Hepatocyte (in vitro differentiated cells): ENCODE measurements around the gene MIS12. TPM values are rescaled to one million over a fixed set of nuclear protein-coding genes. Genes with fewer than 3 reads are reported as not detected.

Source experiments
- DNase-seq: peaks from one replicate; pipeline ENCODE4 v3.0.0-alpha.2; 2016; ENCODE audit warnings: low spot score
- H2AFZ ChIP-seq: fragments of 200-600 bp; sonication (generic); 2 replicates; pipeline ENCODE4 v1.6.0; 2016; ENCODE audit warnings: antibody characterized with exemption, mild to moderate bottlenecking
- H3K27ac ChIP-seq: fragments of 200-600 bp; sonication (generic); 2 replicates; pipeline ENCODE4 v1.5.1; 2016; ENCODE audit warnings: mild to moderate bottlenecking
- H3K27me3 ChIP-seq: fragments of 200-600 bp; sonication (generic); 2 replicates; pipeline ENCODE4 v1.6.1; 2016
- H3K36me3 ChIP-seq: fragments of 200-600 bp; sonication (generic); replicated peaks from 2 replicates; pipeline ENCODE4 v1.5.1; 2016; ENCODE audit warnings: low read depth; ENCODE audit not compliant: insufficient read depth
- H3K4me1 ChIP-seq: fragments of 200-600 bp; sonication (generic); 2 replicates; pipeline ENCODE4 v1.5.1; 2016; ENCODE audit warnings: mild to moderate bottlenecking, moderate library complexity; ENCODE audit not compliant: insufficient read depth
- H3K4me2 ChIP-seq: fragments of 200-600 bp; sonication (generic); 2 replicates; pipeline ENCODE4 v1.6.0; 2016
- H3K4me3 ChIP-seq: fragments of 200-600 bp; sonication (generic); 2 replicates; pipeline ENCODE4 v1.5.1; 2016; ENCODE audit warnings: mild to moderate bottlenecking
- H3K79me2 ChIP-seq: fragments of 200-600 bp; sonication (generic); 2 replicates; pipeline ENCODE4 v1.6.0; 2017; ENCODE audit warnings: mild to moderate bottlenecking
- H3K9me2 ChIP-seq: fragments of 200-600 bp; sonication (generic); replicated peaks from 2 replicates; pipeline ENCODE4 v1.6.0; 2017; ENCODE audit warnings: mild to moderate bottlenecking; ENCODE audit not compliant: insufficient read depth
- H3K9me3 ChIP-seq: fragments of 200-600 bp; sonication (generic); 2 replicates; pipeline ENCODE4 v1.5.1; 2016; ENCODE audit warnings: low read depth, mild to moderate bottlenecking
- H4K20me1 ChIP-seq: fragments of 200-600 bp; sonication (generic); 2 replicates; pipeline ENCODE4 v1.6.0; 2016; ENCODE audit warnings: mild to moderate bottlenecking; ENCODE audit not compliant: insufficient read depth, poor library complexity, severe bottlenecking
- EZH2 ChIP-seq: fragments of 200-600 bp; sonication (generic); IDR thresholded peaks from 2 replicates; pipeline ENCODE4 v1.6.1; 2016; ENCODE audit warnings: antibody characterized with exemption, mild to moderate bottlenecking, borderline replicate concordance
- EZH2phosphoT487 ChIP-seq: fragments of 200-600 bp; sonication (generic); IDR thresholded peaks from one replicate; pipeline ENCODE4 v1.6.1; 2018; ENCODE audit warnings: antibody characterized with exemption, mild to moderate bottlenecking, low read depth, moderate library complexity; ENCODE audit not compliant: unreplicated experiment, severe bottlenecking
- WGBS: methylation state at CpG from one replicate; pipeline ENCODE4 v1.1.6; 2016; ENCODE audit warnings: low lambda C conversion rate; ENCODE audit errors: missing lambda C conversion rate; 5-methylcytosine and 5-hydroxymethylcytosine counted together
- polyA plus RNA-seq: library from polyadenylated mRNA; unstranded; fragments of >200 nt; fragmentation: Nextera tagmentation; extraction: Ambion mirVana; gene quantifications from 2 replicates; pipeline ENCODE4 v1.2.1, GENCODE V29; 2016
- total RNA-seq: library from RNA; depleted of rRNA; stranded (reverse); fragments of >200 nt; gene quantifications from 2 replicates; pipeline ENCODE4 v1.2.3, GENCODE V29; 2014
- TF ChIP-seq, protein P1 (sequence below): fragments of 200-600 bp; sonication (generic); IDR thresholded peaks from 2 replicates; pipeline ENCODE4 v1.5.1; 2016; ENCODE audit warnings: antibody characterized with exemption, mild to moderate bottlenecking; ENCODE audit not compliant: poor library complexity

Gene MIS12, protein sequence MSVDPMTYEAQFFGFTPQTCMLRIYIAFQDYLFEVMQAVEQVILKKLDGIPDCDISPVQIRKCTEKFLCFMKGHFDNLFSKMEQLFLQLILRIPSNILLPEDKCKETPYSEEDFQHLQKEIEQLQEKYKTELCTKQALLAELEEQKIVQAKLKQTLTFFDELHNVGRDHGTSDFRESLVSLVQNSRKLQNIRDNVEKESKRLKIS
- total RNA-seq: 25.7 and 33.0 TPM in 2 replicates
- polyA plus RNA-seq: 19.6 and 20.8 TPM in 2 replicates

DNA sequence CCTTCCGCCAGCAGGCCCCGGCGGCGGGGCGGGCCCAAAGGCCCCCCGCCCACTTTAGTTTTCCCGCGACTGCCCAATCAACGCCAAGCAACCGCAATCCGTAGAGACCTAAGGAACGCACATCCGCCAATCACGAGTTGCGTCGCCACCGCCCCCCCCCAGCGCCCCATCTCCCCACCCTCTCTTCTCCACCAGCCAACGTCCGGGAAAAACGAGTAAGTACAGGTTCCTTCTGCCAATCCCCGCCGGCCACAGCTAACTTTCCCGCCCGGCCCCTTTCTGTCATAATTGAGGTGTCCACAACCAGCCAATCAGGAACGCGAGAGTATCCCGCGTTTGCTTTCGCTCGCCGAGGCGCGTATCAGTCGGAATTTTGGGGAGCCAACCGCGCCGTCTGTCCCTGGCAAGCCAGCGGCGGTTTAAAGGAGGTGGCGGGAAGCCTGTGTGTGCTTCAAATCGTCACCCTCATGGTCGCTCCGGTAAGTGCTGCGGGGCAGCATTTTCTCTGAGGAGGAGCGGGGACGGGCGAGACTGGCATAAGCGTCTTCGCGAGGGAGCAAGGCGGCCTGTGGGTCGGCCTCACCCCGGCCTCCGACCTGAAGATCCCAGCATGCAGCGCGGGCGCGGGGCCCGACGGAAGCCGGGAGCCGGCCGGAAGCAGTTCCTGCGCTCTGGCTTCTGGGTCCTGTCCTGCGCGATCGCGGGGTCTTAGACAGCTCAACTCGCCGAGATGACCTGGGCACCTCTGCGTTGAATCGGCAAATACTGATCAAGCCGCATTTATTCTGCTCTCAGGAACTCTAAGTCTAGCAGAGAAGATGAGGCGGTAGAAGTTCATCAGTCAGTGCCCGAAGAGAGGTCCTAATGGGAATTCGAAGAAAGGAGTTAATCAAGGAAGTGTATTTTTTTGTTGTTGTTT is at the start of gene MIS12:
Gene MIS12 (plus strand): TSS at position 361 of the 919 bp plus-strand sequence. CDS start 2,297 bp downstream, outside the sequence.
- no peaks in the 10 kb centered on the region for H3K36me3 ChIP-seq

DNA sequence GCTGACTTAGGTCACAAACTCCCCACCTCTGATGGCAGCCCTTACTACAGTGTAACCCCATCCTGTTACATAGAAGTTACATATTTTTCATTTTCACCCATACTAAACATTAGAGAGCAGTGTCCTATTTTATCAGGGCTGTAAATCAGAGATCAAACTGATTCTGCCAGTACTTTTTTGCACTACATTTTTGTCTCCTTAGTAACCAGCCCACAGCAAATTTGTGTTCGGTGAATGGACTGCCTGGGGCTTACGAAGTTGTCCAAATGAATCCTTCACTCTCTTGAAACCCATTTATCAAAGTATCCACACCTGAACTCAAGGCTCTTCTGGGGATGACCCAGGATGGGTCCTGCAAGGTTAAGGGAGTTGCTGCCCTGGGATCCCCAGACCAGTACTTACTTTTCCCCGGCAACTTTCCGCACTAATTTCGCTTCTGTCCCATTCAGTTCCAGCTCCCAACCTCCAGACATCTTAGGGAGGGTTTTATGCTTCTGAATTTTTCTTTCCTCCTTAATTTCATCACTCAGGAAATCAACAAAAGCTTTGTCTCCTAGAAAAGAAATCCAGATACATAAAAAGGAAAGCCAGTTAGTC is 48.5 kb upstream of the MIS12 start:
- H3K4me2 ChIP-seq: peak overlapping the region; percentile 78
- DNase-seq: no peak
- peak overlapping the region; percentile 62 for H3K27ac ChIP-seq
- no peaks in the 10 kb centered on the region for H3K27me3 ChIP-seq
- peaks cover 3% of the 10 kb centered on the region for H3K36me3 ChIP-seq
- TF ChIP-seq EZH2: no peak
- no peaks in the 10 kb centered on the region for H3K9me3 ChIP-seq
- H3K4me3 ChIP-seq: peak overlapping the region; percentile 84
- no peaks in the 10 kb centered on the region for H3K9me2 ChIP-seq
- H2AFZ ChIP-seq: peak overlapping the region; percentile 57
- 66% methylated on average over 5 of the region's 5 CpGs for WGBS
- peaks cover 39% of the 10 kb centered on the region for H3K79me2 ChIP-seq
- H4K20me1 ChIP-seq: no peaks in the 10 kb centered on the region
- peaks cover 6% of the 10 kb centered on the region for H3K4me1 ChIP-seq

More for the DNA sequence above, at the start of gene MIS12:
- H4K20me1 ChIP-seq: no peaks in the 10 kb centered on the region
- H2AFZ ChIP-seq: peak within 1 kb of the TSS; percentile 86
- no peaks in the 10 kb centered on the region for H3K9me3 ChIP-seq
- H3K27me3 ChIP-seq: no peaks in the 10 kb centered on the region
- DNase-seq: peak; percentile 99
- under 1% methylated on average over 59 of the region's 77 CpGs for WGBS
- peak within 1 kb of the TSS; percentile 62 for H3K4me3 ChIP-seq
- H3K27ac ChIP-seq: peak within 1 kb of the TSS; percentile 98
- TF ChIP-seq, protein P1, sequence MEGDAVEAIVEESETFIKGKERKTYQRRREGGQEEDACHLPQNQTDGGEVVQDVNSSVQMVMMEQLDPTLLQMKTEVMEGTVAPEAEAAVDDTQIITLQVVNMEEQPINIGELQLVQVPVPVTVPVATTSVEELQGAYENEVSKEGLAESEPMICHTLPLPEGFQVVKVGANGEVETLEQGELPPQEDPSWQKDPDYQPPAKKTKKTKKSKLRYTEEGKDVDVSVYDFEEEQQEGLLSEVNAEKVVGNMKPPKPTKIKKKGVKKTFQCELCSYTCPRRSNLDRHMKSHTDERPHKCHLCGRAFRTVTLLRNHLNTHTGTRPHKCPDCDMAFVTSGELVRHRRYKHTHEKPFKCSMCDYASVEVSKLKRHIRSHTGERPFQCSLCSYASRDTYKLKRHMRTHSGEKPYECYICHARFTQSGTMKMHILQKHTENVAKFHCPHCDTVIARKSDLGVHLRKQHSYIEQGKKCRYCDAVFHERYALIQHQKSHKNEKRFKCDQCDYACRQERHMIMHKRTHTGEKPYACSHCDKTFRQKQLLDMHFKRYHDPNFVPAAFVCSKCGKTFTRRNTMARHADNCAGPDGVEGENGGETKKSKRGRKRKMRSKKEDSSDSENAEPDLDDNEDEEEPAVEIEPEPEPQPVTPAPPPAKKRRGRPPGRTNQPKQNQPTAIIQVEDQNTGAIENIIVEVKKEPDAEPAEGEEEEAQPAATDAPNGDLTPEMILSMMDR: no peak
- no peak for TF ChIP-seq EZH2phosphoT487
- TF ChIP-seq EZH2: no peak
- H3K9me2 ChIP-seq: no peaks in the 10 kb centered on the region
- peaks cover 75% of the 10 kb centered on the region for H3K79me2 ChIP-seq
- H3K4me1 ChIP-seq: peaks cover 9% of the 10 kb centered on the region
- peak within 1 kb of the TSS; percentile 92 for H3K4me2 ChIP-seq

DNA sequence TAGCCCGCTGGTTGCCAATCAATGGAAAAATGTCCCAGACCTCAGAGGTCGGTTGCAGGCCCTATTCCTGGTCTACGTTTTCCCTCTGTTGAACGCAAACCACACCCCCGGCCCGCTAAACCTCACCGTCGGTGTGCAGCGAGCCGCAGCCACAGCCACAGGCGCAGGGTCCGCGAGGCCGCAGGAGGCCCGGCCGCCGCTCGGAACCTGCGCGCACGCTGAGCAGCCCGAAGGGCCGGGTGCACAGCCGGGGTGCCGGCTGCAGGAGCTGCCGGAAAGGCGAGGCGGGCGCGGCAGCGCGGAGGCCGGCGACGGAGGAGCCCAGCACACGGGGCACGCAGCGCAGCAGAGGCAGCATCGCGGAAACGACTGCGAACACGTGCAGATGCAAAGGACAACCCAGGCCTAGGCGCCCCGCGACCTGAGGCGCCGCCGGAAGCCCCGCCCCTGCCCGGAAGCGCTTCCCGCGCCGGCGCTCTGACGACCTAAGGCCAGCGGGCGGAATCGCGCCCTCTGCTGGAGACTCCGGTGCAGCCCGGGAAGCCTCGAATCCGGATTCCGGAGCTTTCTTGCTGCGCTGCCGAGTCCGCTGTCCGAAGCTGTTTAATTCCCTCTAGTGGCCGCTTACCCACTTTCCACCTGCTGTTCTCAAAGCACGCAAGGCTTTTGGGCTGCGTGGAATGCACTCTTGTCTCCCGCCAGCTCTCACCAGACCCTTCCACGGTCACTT is 47.5 kb upstream of the MIS12 start, which contains the start of gene C1QBP:
Gene C1QBP (minus strand): TSS at position 440 of the 730 bp plus-strand sequence. CDS start 82 bp downstream, at position 358.
- Histone ChIP-seq H2AFZ (peak within 1 kb of the TSS; percentile 57), H3K4me1 (peaks cover 6% of the 10 kb centered on the region), H3K4me3 (peak within 1 kb of the TSS; percentile 84), H3K27me3 (no peaks in the 10 kb centered on the region), H3K9me2 (no peaks in the 10 kb centered on the region), H3K27ac (peak within 1 kb of the TSS; percentile 67), H3K4me2 (peak within 1 kb of the TSS; percentile 78), H3K36me3 (peaks cover 3% of the 10 kb centered on the region), H4K20me1 (no peaks in the 10 kb centered on the region), H3K79me2 (peaks cover 39% of the 10 kb centered on the region), H3K9me3 (no peaks in the 10 kb centered on the region)
- WGBS: 1% methylated on average over 64 of the region's 75 CpGs
- TF ChIP-seq, protein P1: peak; percentile 99
- no peak for TF ChIP-seq EZH2phosphoT487
- no peak for TF ChIP-seq EZH2
- DNase-seq: peak; percentile 96
